Stimulated activated CD4-positive, alpha-beta T cell treated with anti-CD3 and anti-CD28 coated beads, Interleukin-15, amount 100 ng/mL, for 24 hours (primary cell): ENCODE results near the gene TRAK1.

Experiments
- DNase-seq: peaks from one replicate; pipeline ENCODE4 v3.0.0-alpha.2; 2020

TRAK1 gene

DNA sequence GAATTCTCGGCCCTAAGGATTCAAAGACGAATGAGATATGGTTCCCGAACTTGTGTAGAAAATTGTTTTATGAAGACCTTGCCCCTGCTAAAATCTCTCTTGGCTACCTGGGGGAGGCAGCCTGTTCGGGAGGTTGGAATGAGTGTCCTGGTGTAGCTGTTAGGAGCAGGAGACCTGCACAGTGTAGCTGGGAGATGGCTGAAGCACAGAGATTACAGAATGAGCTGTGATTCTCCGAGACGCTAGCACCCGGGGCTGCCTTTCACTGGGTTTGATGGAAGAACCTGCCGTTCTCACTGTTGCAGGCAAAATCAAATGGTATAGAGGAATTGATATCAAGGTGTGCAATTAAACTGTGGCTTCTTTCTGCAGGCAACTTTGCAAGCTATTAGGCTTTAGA, 68.0 kb downstream of the TRAK1 start:
- no peak for DNase-seq

DNA sequence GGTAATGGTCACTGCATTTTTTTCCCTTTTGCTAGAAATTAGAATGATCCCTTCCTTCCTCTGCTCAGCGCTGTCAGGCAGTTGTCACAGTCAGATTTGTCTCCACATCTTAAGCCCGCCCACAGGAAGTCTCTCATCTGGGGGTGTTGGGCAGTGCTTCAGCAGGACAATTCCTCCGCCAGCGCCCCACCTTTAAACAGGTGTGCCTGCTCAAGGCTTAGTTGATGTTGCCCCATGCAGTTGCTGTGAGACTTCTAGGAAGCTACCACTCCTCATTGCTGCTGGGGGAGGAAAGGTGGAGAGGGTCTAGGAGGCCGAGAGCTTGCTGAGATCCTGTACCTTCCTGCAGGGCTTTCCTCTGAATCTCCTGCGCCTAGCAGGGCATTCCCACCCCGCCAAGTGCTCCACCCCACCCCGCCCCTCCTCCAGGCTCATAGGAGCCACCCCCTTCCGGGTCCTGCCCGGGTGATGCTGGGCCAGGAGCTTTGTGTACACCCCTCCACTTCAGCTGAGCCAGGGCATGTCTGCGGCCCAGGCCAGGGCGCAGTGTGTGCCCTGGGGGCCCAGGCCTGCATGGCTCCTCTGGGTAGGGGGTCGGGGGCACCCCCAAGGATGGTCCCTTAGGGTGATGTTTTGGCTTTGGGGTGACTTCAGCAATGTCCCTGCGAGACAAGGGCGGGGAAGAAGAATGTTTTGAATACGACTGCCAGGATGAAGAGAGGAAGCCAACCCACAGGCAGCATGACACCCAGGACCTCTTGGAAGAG, 68.7 kb downstream of the TRAK1 start:
- DNase-seq, result peak; percentile 37

GRCh38 chr3:42161050-42161935, 70.1 kb downstream of the TRAK1 start:
- DNase-seq, result no peak

GRCh38 chr3:42162462-42162861, 71.3 kb downstream of the TRAK1 start:
- DNase-seq, result no peak

- DNase-seq, result no peak
These were observed 72.6 kb downstream of the TRAK1 start for GRCh38 chr3:42163622-42164244.

- DNase-seq, result no peak
These were observed 73.5 kb downstream of the TRAK1 start for GRCh38 chr3:42164656-42165055.

- no peak for DNase-seq
These were observed 74.1 kb downstream of the TRAK1 start for GRCh38 chr3:42165211-42165610.

DNA sequence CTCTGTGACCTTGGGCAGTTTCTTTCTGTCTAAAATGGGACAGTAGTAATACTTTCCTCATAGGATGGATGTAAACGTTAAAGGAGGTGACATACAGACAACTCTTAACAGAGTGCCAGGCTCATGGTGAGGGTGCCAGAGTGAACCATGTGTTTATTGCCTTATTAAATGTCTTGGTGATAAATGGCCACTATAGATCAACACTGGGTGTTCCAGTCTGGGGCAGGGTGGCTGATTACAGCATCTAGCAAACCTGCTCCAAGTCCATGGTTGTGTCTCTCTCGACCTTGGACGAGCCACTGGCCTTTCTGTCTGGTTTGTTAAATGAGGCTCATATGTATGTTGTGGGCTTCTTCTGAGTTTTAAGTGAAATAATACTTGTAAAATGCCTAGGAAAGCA, 75.1 kb downstream of the TRAK1 start:
- no peak for DNase-seq

DNA sequence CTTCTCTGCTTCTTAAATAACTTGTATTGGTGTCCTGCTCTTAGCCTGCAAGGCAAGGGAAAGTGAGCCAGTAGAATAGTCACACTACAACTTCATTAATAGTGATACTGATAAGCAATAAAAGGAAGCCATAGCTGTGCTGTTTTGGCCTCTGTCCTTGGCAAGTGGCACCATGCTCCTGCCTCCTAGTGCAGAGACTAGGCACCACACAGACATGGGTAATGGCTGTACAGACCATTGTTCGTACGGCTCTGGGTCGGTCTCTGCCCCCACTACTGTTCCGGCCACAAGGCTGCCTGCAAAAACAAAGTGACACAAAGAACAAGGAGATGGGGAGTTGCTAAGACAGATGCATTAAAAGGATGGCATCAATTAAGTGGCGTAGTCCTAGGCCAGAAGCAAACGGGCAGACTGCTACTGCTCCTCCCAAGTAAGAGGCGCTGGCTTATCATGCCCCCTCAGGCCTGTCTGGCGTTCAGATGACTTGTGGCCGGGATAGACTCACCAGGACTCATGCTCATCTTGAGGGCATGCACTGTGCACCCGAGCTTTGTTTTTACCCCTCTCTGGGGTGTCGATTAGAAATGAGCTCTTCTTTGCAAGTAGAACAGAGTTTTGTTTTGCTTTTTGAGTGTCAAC, 75.6 kb downstream of the TRAK1 start:
- DNase-seq, result no peak

GRCh38 chr3:42169579-42170120, 78.5 kb downstream of the TRAK1 start:
- no peak for DNase-seq

DNA sequence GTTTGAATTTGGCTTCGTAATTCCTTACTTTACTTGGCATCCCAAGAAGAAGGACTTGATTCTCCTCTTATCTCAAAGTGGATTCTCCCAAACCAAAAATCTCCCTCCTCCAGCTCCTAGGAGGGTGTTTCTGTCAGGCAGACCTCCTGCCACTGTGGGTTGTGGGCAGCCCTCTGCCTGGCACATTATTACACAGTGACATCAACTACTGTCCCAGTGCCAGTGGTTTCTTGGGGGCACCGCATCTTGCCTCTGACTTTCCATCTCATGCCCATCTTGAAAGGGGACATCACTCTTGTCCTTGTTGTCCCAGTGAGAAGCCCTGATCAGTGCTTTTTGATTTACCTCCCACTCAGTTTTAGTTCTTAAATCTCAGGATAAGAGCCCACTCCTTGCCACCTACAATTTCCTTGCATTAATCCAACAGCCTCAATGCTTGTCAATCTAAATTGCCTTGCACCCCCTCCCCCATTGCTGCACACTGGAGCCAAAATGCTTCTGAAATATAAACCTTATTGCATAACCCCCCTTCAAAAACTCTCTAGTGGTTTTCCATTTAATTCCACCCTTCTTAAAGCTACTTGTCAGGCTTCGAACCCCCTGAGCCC, 81.0 kb downstream of the TRAK1 start:
- no peak for DNase-seq

DNA sequence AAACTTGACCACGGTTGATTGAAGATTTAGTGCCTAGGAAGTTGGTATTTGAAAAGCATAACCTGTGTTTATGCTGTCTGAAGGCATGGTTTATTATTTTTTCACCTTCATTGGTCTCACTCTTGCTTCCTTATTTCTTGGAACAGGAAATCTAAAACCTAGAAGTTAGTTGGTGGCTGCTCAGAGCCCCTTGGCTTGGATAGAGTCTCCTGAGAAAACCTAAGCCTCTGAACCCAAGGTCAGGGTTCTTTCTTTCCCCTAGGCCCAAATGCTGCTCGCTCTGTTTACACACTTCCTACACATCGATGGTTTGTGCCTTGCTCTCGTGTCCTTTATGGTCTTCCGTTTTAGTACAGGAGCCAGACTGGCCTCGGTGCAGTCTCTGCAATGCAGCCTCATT, 82.2 kb downstream of the TRAK1 start:
- DNase-seq, result no peak

- no peak for DNase-seq
These were observed 83.7 kb downstream of the TRAK1 start for GRCh38 chr3:42174679-42175385.

DNA sequence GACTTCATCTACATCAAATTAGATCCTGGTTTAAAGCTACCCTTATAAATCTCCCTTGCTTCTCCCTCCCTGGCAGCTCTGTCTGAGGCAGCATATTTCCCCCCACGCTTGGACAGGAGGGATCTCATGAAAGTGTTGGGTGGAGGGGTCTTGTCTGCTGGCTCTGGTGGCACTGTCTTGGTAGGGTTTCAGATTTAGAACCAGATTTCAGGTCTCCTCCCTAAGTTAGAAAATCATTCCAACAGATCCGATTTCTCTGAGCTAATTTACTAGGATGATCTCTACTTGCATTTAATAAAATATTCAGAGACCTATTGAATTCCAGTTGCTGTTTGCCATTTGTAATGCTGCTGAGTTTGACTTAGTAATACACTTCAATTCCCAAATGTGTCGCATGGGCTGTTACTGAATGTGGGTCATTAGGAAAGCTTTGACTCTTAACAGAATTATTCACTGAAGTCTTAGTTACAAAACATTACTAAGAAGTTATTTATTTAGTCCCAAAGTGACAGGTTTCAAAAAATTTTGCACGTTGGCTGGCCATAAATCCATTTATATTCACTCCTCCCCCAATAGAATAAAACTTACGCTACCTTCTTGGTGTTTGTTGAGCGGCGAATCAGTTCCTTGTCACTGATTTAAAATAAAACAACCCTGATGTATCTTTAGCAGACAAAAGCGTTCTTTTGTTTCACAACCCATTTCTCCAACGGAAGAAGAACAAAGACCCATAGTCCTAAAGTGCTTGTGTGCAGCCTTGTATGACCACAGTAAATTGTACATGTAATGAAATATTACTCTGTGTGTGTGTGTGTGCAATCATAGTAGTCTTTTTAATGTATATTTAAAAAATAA, 84.5 kb downstream of the TRAK1 start:
- DNase-seq, result no peak

DNA sequence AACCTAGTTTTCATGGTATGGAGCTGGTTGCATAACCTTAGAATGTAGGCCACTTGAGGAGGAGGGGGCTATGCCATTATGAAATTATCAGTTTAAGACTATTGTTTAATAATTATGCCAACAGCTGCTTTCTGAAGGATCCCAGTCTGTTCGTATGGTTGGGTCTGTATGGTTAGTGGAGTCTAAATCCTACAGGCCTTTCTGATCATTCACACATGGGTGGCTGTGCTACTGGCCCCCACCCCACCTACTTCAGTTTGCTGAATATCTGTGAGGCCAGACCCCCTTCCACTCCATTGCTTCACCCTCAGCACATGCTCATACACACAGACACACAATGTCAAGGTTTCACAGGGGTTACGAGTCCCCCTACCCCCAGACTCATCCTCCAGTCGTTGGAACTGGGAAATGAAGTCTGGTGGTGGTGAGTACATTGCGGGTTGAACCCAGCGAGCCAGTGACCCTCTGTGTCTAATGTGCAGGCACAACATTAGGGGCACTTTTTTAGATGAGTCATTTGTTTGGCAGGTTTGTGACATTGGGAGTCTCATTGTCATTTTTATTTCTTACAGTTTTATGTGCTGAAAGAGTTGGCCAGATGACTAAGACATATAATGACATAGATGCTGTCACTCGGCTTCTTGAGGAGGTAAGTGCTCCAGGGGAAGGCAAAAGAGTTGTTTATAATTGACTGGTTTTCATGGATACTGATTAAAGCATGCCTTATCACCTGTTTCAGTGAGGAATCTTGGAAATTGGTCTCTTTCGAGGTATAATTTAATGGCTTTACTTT, 85.3 kb downstream of the TRAK1 start:
- no peak for DNase-seq

GRCh38 chr3:42177068-42177800, 86.1 kb downstream of the TRAK1 start:
- DNase-seq, result no peak

DNA sequence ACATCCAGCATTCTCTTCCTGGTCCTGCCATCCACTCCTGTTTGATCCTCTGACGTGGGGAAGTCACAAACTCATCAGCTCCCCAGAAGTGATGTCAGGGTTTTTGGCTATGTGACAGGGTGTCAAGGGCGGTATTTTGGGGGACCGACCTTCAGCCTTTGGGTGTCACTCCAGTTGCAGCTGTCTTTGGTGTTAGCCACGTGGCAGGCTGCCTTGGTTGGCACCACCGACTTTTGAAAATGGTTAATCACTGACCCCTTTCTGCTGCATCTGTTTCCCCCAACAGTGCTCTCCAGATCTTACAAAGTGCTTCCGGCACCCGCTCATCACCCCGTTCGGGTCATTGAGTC, 86.6 kb downstream of the TRAK1 start:
- DNase-seq, result no peak

GRCh38 chr3:42179110-42179725, 88.1 kb downstream of the TRAK1 start:
- DNase-seq, result peak; percentile 30

DNA sequence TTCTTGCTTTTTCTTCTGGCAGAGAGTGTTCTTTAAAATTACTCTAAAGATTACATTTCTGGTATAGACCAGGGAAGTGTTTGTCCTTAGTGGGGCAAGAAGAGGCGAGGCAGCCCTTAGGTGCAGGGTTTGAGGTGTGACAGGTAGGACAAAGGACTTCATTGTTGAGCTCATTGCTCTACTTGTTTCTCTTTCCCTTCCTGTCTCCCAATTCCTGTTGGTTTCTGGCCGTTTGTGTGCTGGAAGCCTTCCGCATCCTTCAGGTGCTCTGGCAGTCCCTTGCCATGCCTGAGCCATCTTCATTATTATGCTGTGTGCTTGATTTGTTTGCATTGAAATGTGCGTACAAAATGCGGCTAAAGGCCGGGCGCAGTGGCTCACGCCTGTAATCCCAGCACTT, 89.7 kb downstream of the TRAK1 start:
- no peak for DNase-seq
